ENCODE measurements around the gene KRTAP5-11.
"Not testable (repeated sequence)": the region's sequence is repeated elsewhere in the genome, so short reads cannot be mapped to it uniquely, and the experiment has no call there.

Gene KRTAP5-11

GRCh38 chr11:71554996-71555395 lies 27.7 kb downstream of the KRTAP5-11 start:
- no peak for DNase-seq

- DNase-seq = no peak
Measured at GRCh38 chr11:71551711-71552110, 31.0 kb downstream of the KRTAP5-11 start.

- no peak for DNase-seq
Measured at GRCh38 chr11:71548716-71549151, 33.9 kb downstream of the KRTAP5-11 start.

GRCh38 chr11:71548120-71548519 lies 34.6 kb downstream of the KRTAP5-11 start, which contains the start of gene KRTAP5-9:
KRTAP5-9 (plus strand) TSS chr11:71548420; CDS start chr11:71548658, 238 bp downstream.
- DNase-seq = no peak

- DNase-seq = no peak
Measured at GRCh38 chr11:71545405-71545966, 37.2 kb downstream of the KRTAP5-11 start.

GRCh38 chr11:71544525-71545214 lies 38.0 kb downstream of the KRTAP5-11 start:
- DNase-seq = no peak

- DNase-seq = no peak
Measured at GRCh38 chr11:71543866-71544265, 38.8 kb downstream of the KRTAP5-11 start.

- no peak for DNase-seq
Measured at GRCh38 chr11:71542879-71543777, 39.5 kb downstream of the KRTAP5-11 start.

GRCh38 chr11:71542382-71542781 lies 40.3 kb downstream of the KRTAP5-11 start:
- DNase-seq = no peak

- not testable (repeated sequence) for DNase-seq
Measured at GRCh38 chr11:71540521-71541304, 42.0 kb downstream of the KRTAP5-11 start.

- not testable (repeated sequence) for DNase-seq
Measured at GRCh38 chr11:71539971-71540370, 42.7 kb downstream of the KRTAP5-11 start.

- no peak for DNase-seq
Measured at GRCh38 chr11:71539017-71539416, 43.7 kb downstream of the KRTAP5-11 start.

- DNase-seq = no peak
Measured at GRCh38 chr11:71538666-71538990, 44.0 kb downstream of the KRTAP5-11 start.

- DNase-seq = not testable (repeated sequence)
Measured at GRCh38 chr11:71537977-71538665, 44.6 kb downstream of the KRTAP5-11 start, which contains the start of gene KRTAP5-8. KRTAP5-8 (plus strand) TSS chr11:71538025; CDS start chr11:71538056, 31 bp downstream.

GRCh38 chr11:71537537-71537936 lies 45.1 kb downstream of the KRTAP5-11 start:
- no peak for DNase-seq

GRCh38 chr11:71535825-71536224 lies 46.9 kb downstream of the KRTAP5-11 start:
- no peak for DNase-seq

GRCh38 chr11:71534711-71535608 lies 47.7 kb downstream of the KRTAP5-11 start:
- DNase-seq = not testable (repeated sequence)

- DNase-seq = no peak
Measured at GRCh38 chr11:71532036-71532610, 50.6 kb downstream of the KRTAP5-11 start.

All from fibroblast of skin of right quadriceps (primary cell).